Activated naive CD4-positive, alpha-beta T cell treated with anti-CD3 and anti-CD28 coated beads, Interleukin-2, amount 50 U/mL, for 24 hours (primary cell): ENCODE results near the gene KCNQ1OT1.
"Not testable (repeated sequence)": the region's sequence is repeated elsewhere in the genome, so short reads cannot be mapped to it uniquely, and the experiment has no call there.

Experiments
- H3K27ac Mint-ChIP-seq: one replicate; pipeline ENCODE4 v1.8.0; 2021; ENCODE audit warnings: mild to moderate bottlenecking, mixed read lengths
- H3K27me3 Mint-ChIP-seq: one replicate; pipeline ENCODE4 v1.8.0; 2021; ENCODE audit warnings: mixed read lengths
- H3K36me3 Mint-ChIP-seq: one replicate; pipeline ENCODE4 v1.8.0; 2021; ENCODE audit warnings: mixed read lengths
- H3K4me1 Mint-ChIP-seq: one replicate; pipeline ENCODE4 v1.8.0; 2021; ENCODE audit warnings: mixed read lengths
- H3K4me3 Mint-ChIP-seq: one replicate; pipeline ENCODE4 v1.8.0; 2021; ENCODE audit warnings: mild to moderate bottlenecking, mixed read lengths
- H3K9me3 Mint-ChIP-seq: one replicate; pipeline ENCODE4 v1.8.0; 2021; ENCODE audit warnings: mixed read lengths

Gene KCNQ1OT1

DNA sequence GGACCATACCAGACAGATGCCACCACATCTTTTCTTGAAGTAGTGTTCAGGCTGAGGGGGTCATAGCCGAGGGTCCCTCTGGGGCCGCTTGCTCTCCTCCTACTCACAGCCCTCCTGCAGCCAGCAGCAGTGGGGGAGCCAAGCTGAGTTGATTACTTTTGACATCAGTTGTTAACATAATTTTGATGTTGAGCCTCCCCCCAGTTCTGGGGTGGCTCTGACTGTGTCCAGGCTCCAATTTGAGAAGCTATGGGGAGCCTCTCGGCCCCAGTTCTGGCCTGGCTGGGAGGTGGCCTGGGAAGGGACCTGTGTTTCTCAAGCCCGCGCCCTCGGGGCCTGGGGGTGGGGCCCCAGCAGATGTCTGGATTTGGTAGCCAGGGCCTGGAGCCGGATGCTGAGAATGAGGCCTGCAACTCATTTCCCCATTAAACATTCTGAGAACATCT lies 47.9 kb downstream of the KCNQ1OT1 start:
- Mint-ChIP-seq H3K27me3 (no peaks in the 10 kb centered on the region), H3K4me1 (peaks cover 9% of the 10 kb centered on the region), H3K36me3 (peaks cover 44% of the 10 kb centered on the region), H3K4me3 (no peak overlapping the region), H3K27ac (no peak overlapping the region), H3K9me3 (peaks cover 21% of the 10 kb centered on the region)

DNA sequence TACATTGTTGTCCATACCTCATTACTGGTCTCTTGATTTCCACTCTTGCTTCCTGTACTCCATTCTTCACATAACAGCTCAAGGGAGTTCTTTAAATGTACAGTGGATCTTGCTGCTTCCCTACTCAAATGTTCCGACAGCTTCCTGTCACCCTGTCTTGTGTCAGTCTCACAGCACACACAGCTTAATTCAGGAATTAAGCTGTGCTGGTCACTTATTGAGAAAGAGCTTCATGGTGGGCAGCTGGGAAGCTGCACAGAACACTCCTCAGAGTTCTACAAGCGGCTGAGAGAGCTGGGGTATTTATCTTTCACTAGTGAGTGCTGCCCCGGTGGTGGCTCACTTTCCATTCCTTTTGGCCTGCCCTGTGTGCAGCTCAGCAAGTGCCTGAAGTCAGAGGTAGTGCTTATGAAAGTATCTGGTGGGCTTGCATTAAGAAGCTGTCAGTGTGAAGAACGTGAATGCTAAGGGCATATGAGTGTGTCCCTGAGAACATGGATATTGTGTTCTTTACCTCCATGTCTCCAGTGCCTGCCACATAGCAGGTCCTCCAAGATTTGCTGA lies 48.7 kb downstream of the KCNQ1OT1 start:
- Mint-ChIP-seq H3K9me3 (peaks cover 21% of the 10 kb centered on the region), H3K27ac (no peak overlapping the region), H3K36me3 (peaks cover 42% of the 10 kb centered on the region), H3K4me1 (peaks cover 2% of the 10 kb centered on the region), H3K4me3 (peak overlapping the region; percentile 12), H3K27me3 (no peaks in the 10 kb centered on the region)

DNA sequence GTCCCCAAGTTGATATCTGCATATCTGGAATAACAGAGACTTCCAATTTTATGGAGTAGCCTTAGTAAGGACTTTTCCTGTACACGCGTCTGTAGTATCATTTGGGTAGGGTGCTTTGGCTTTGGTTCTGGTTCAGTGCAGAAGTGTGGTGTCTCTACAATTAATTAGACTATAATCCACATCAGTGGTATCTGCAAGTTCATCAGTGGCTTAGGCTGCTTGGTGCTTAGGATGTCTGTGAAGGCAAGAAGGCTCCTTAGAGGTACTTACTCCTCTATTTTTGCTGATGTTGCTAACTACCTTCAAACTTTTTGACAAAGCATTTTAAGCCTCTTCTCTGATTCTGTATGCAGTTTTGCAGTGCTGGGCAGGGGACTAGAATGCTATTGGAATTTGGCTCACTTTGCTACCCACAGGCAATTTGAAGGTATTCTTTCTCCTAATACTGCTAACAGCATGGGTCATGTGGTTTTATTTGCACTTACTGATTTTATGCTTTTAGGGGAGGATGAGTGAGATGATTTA lies 49.4 kb downstream of the KCNQ1OT1 start:
- Mint-ChIP-seq H3K27ac (no peak overlapping the region), H3K4me1 (no peaks in the 10 kb centered on the region), H3K9me3 (peaks cover 21% of the 10 kb centered on the region), H3K4me3 (no peak overlapping the region), H3K36me3 (peaks cover 41% of the 10 kb centered on the region), H3K27me3 (no peaks in the 10 kb centered on the region)

DNA sequence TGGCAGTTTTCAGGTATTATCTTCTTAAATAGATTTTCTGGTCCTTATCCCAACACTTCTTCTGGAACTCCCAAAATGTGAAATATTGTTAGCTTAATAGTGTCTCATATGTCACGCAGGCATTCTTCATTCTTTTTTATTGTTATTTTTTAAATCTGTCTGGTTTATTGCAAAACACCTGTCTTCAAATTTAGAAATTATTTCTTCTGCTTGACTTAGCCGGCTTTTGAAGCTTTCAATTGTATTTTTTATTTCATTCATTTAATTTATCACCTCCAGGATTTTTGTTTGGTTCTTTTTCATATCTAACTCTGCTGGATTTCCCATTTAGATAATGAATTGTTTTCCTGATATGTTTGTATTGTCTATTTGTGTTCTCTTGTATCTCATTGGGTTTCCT lies 49.9 kb downstream of the KCNQ1OT1 start:
- no peaks in the 10 kb centered on the region for H3K4me1 Mint-ChIP-seq
- no peak overlapping the region for H3K27ac Mint-ChIP-seq
- no peaks in the 10 kb centered on the region for H3K27me3 Mint-ChIP-seq
- peaks cover 41% of the 10 kb centered on the region for H3K36me3 Mint-ChIP-seq
- peaks cover 21% of the 10 kb centered on the region for H3K9me3 Mint-ChIP-seq
- no peak overlapping the region for H3K4me3 Mint-ChIP-seq

DNA sequence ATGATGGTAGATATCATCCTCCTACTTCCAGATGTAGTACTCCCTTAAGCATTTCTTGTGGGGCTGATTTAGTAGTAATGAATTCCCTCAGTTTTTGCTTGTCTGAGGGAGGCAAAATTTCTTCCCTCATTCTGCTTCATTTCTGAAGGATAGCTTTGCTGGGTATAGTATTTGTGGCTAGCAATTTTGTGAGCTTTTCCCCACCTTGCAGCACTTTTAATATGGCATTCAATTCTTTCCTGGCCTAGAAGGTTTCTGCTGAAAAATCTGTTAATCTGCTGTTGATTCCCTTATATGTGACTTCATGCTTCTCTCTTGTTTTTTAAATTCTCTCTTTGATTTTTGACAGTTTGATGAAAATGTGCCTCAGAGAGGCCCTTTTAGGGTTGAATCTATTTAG lies 50.4 kb downstream of the KCNQ1OT1 start:
- peaks cover 21% of the 10 kb centered on the region for H3K9me3 Mint-ChIP-seq
- H3K27me3 Mint-ChIP-seq: no peaks in the 10 kb centered on the region
- H3K4me1 Mint-ChIP-seq: no peaks in the 10 kb centered on the region

DNA sequence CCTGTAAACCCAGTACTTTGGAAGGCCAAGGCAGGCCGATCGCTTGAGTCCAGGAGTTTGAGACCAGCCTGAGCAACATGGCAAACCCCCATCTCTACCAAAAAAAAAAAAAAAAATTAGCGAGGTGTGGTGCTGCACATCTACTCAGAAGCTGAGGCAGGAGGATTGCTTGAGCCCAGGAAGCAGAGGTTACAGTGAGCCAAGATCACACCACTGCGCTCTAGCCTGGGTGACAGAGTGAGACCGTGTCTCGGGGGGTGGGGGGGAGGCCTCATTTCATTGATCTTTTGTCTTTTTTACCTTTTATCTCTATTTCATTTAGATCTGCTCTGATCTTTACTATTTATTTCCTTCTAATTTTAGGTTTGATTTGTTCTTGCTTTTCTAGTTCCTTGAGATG lies 51.8 kb downstream of the KCNQ1OT1 start:
- Mint-ChIP-seq H3K27ac (no peak overlapping the region), H3K36me3 (peaks cover 53% of the 10 kb centered on the region), H3K9me3 (peaks cover 34% of the 10 kb centered on the region)

More for the DNA sequence above, 50.4 kb downstream of the KCNQ1OT1 start:
- H3K36me3 Mint-ChIP-seq: peaks cover 42% of the 10 kb centered on the region
- H3K27ac Mint-ChIP-seq: no peak overlapping the region
- no peak overlapping the region for H3K4me3 Mint-ChIP-seq

DNA sequence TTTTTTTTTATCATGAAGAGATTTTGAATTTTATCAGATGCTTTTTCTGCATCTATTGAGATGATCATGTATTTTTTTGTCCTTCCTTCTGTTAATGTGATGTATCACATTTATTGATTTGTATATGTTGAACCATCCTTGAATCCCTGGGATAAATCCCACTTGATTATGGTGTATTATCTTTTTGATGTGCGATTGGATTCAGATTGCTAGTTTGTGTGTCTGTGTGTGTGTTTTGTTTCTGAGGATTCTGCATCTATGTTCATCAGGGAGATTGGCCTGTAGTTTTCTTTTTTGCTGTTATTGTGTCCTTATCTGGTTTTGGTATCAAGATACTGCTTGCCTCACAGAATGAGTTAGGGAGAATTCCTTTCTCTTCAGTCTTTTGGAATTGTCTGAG lies 52.6 kb downstream of the KCNQ1OT1 start:
- no peaks in the 10 kb centered on the region for H3K4me1 Mint-ChIP-seq
- H3K9me3 Mint-ChIP-seq: peaks cover 40% of the 10 kb centered on the region
- H3K4me3 Mint-ChIP-seq: no peak overlapping the region
- H3K27me3 Mint-ChIP-seq: no peaks in the 10 kb centered on the region
- H3K27ac Mint-ChIP-seq: no peak overlapping the region
- peaks cover 57% of the 10 kb centered on the region for H3K36me3 Mint-ChIP-seq

More for the DNA sequence above, 51.8 kb downstream of the KCNQ1OT1 start:
- Mint-ChIP-seq H3K4me3 (no peak overlapping the region), H3K27me3 (no peaks in the 10 kb centered on the region), H3K4me1 (no peaks in the 10 kb centered on the region)

DNA sequence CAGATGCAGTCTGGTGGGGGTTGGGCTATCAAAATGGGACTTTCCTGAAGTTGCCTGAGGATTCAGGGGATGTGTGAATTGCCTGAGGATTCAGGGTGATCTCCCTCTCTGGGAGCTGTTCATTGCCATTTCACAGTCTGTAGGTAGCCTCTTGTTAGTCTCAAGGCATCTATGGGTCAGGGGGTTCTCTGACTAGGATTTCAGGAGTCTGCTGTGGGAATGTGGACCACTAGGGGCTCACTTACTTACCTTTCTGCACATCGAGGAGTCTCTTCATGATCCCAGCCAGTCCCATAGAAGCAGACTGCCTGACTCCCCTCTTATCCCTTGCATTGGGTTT lies 54.0 kb downstream of the KCNQ1OT1 start:
- peaks cover 64% of the 10 kb centered on the region for H3K36me3 Mint-ChIP-seq
- H3K27me3 Mint-ChIP-seq: no peaks in the 10 kb centered on the region
- H3K4me1 Mint-ChIP-seq: no peaks in the 10 kb centered on the region
- H3K4me3 Mint-ChIP-seq: no peak overlapping the region
- H3K27ac Mint-ChIP-seq: no peak overlapping the region
- peaks cover 53% of the 10 kb centered on the region for H3K9me3 Mint-ChIP-seq

DNA sequence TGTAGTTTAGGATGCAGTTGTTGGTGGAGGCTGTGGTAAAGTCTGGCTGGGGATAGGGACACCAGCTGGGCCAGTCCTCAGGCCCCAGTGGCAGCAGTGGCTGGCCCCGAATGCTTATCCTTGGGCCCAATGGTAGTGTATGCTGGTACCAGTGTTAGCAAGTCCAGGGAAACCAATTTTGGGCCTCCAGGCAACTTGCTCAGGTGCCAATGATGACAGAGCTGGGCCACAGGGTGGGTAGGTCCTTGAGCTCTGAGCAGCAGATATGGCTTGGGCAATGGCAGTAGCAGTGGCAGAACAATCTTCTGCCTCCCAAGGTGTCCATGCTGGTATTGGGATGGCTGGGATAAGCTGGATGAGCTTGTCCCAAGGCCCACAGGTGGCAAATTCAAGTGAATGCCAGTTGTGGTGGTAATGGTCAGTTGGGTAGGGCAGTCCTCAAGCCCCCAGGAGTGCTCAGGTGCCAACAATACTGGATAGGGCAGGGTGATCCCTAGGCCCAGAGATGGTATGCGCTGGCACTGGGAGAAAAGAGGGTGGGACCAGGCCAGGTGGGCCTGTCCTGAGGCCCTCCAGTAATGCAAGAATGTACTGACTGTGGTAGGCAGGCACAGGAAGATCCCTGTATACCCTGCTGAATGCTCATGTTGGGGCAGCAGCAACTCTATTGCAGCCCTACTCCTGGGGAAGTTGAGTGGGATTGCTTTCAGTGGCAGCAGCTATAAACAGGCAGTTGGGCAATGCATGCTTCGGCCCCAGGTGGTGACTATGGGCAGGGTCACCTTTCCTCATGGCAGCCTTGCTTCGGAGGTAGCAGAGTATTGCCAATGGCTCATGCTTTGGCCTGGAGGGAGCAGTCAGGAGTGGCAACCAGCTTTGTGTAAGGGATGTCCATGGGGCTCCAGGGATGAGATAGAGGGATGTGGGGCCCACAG lies 54.7 kb downstream of the KCNQ1OT1 start:
- Mint-ChIP-seq H3K27me3 (no peaks in the 10 kb centered on the region), H3K9me3 (peaks cover 57% of the 10 kb centered on the region), H3K27ac (no peak overlapping the region), H3K4me3 (no peak overlapping the region), H3K4me1 (no peaks in the 10 kb centered on the region), H3K36me3 (peaks cover 65% of the 10 kb centered on the region)

DNA sequence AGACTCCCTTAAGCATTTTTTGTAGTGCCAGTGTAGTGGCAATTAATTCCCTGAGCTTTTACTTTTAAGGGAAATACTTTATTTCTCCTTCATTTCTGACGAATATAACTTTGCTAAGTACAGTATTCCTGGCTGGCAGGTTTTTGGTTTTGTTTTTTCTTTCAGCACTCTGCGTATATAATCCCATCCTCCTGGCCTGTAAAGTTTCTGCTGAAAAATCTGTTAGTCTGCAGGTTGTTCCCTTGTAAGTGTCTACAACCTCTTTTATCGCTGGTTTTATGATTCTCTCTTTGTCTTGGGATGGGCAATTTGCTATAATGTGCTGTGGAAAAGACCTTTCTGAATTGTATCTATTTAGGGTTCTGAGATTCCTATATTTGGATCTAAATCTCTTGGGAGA lies 56.0 kb downstream of the KCNQ1OT1 start:
- Mint-ChIP-seq H3K9me3 (peaks cover 50% of the 10 kb centered on the region), H3K36me3 (peaks cover 62% of the 10 kb centered on the region)

DNA sequence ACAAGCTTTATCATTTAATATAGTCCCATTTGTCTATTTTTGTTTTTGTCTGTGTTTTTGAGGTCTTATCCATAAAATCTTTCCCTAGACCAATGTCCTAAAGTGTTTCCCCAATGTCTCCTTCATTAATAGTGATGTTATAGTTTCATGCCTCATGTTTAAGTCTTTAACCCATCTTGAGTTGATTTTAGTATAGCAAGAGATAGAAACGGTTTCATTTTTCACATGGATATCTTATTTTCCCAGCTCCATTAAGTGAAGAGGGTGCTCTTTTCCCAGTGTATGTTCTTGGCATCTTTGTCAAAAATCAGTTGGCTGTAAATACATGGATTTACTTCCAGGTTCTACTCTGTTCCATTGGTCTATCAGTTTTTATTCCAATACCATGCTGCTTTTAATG lies 58.2 kb downstream of the KCNQ1OT1 start:
- no peak overlapping the region for H3K4me3 Mint-ChIP-seq
- peaks cover 62% of the 10 kb centered on the region for H3K36me3 Mint-ChIP-seq
- H3K27me3 Mint-ChIP-seq: no peaks in the 10 kb centered on the region
- peaks cover 47% of the 10 kb centered on the region for H3K9me3 Mint-ChIP-seq
- no peaks in the 10 kb centered on the region for H3K4me1 Mint-ChIP-seq
- H3K27ac Mint-ChIP-seq: no peak overlapping the region

More for the DNA sequence above, 56.0 kb downstream of the KCNQ1OT1 start:
- Mint-ChIP-seq H3K4me1 (no peaks in the 10 kb centered on the region), H3K27me3 (no peaks in the 10 kb centered on the region), H3K27ac (no peak overlapping the region), H3K4me3 (no peak overlapping the region)

DNA sequence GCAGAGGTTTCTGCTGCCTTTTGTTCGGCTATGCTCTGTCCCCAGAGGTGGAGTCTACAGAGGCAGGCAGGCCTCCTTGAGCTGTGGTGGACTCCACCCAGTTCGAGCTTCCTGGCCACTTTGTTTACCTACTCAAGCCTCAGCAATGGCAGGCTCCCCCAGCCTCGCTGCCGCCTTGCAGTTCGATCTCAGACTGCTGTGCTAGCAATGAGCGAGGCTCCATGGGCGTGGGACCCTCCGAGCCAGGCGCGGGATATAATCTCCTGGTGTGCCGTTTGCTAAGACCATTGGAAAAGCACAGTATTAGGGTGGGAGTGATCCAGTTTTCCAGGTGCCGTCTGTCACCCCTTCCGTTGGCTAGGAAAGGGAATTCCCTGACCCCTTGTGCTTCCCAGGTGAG lies 60.0 kb downstream of the KCNQ1OT1 start:
- H3K9me3 Mint-ChIP-seq: peaks cover 47% of the 10 kb centered on the region
- peaks cover 64% of the 10 kb centered on the region for H3K36me3 Mint-ChIP-seq
- H3K4me1 Mint-ChIP-seq, H3K4me3 Mint-ChIP-seq, H3K27me3 Mint-ChIP-seq, H3K27ac Mint-ChIP-seq: not testable (repeated sequence)

DNA sequence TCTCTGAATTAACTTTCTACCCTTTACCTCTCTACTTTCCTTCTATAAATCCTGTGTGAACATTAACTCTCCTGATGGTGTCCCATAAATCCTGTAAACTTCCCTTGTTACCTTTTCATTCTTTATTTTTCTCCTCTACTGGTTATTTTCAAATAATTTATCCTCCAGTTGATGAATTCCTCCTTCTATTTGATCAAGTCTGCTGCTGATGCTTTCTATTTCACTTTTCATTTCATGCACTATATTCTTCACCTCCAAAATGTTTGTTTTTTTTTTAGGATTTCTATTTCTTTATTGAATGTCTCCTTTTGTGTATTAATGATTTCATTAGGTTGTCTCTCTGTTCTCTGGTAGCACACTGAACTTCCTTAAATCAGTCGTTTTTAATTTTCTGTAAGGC lies 68.6 kb downstream of the KCNQ1OT1 start:
- H3K9me3 Mint-ChIP-seq: peaks cover 38% of the 10 kb centered on the region
- peak overlapping the region; percentile 24 for H3K4me3 Mint-ChIP-seq
- no peaks in the 10 kb centered on the region for H3K4me1 Mint-ChIP-seq
- peaks cover 68% of the 10 kb centered on the region for H3K36me3 Mint-ChIP-seq
- no peaks in the 10 kb centered on the region for H3K27me3 Mint-ChIP-seq
- no peak overlapping the region for H3K27ac Mint-ChIP-seq

DNA sequence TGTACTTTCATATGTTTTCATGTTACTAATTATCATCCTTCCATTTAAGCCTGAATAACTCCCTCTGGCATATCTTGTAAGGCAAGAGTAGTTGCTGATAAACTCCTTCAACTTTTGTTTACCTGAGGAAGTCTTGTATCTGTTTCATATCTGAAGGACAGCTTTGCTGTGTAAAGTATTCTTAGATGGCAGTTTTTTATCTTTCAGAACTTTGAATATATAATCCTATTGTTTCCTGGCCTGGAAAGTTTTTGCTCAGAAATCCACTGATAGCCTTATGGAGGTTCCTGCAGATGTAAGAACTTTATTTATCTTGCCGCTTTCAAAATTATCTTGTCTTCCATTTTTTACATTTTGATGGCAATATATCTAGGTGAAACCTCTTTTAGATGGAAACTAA lies 69.1 kb downstream of the KCNQ1OT1 start:
- Mint-ChIP-seq H3K4me3 (no peak overlapping the region), H3K27ac (no peak overlapping the region), H3K9me3 (peaks cover 38% of the 10 kb centered on the region), H3K27me3 (no peaks in the 10 kb centered on the region), H3K4me1 (no peaks in the 10 kb centered on the region), H3K36me3 (peaks cover 67% of the 10 kb centered on the region)

DNA sequence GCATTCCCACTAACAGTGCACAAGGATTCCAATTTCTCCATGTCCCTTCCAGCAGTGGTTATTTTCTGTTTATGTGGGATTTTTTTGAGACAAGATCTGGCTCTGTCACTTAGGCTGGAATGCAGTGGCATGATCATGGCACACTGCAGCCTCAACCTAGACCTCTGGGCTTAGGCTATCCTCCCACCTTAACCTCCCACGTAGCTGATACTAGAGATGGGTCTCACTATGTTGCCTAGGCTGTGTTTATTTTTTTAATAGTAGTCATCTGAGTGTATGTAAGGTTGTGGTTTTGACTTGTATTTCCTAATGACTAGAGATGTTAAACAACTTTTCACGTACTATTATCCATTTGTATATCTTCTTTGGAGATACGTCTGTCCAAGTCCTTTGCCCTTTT lies 74.6 kb downstream of the KCNQ1OT1 start:
- peaks cover 13% of the 10 kb centered on the region for H3K9me3 Mint-ChIP-seq
- peaks cover 8% of the 10 kb centered on the region for H3K4me1 Mint-ChIP-seq
- H3K36me3 Mint-ChIP-seq: peaks cover 58% of the 10 kb centered on the region
- H3K4me3 Mint-ChIP-seq: no peak overlapping the region
- H3K27ac Mint-ChIP-seq: no peak overlapping the region
- no peaks in the 10 kb centered on the region for H3K27me3 Mint-ChIP-seq

DNA sequence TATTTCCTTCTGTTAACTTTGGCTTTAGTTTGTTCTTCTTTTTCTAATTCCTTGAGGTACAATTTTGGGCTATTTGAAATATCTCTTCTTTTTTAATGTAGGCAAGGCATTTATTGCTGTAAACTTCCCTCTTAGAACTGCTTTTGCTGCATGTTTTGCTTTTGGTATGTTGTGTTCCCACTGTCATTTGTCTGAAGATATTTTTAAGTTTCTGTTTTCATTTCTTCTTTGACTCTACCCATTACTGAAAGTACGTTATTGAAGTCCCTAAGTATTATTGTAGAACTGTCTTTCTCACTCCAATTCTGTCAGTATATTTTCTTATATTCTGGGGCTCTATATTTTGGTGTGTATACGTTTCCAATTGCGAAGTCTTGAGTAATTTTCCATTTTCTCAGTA lies 77.9 kb downstream of the KCNQ1OT1 start:
- no peaks in the 10 kb centered on the region for H3K9me3 Mint-ChIP-seq
- peaks cover 43% of the 10 kb centered on the region for H3K36me3 Mint-ChIP-seq
- H3K4me1 Mint-ChIP-seq: peaks cover 11% of the 10 kb centered on the region
- no peak overlapping the region for H3K4me3 Mint-ChIP-seq
- H3K27me3 Mint-ChIP-seq: no peaks in the 10 kb centered on the region
- no peak overlapping the region for H3K27ac Mint-ChIP-seq
